HL-60 (cell line): Measurements from ENCODE around the gene MIPOL1.

Experiments used
- CTCF ChIP-seq: IDR thresholded peaks from one replicate; pipeline ENCODE4 v1.5.1; 2011; ENCODE audit warnings: low read length, control low read depth, inconsistent platforms; ENCODE audit not compliant: insufficient read depth
- POLR2AphosphoS5 ChIP-seq: IDR thresholded peaks from 2 replicates; pipeline ENCODE4 v1.6.1; 2012; ENCODE audit warnings: low read depth
- REST ChIP-seq: IDR thresholded peaks from 2 replicates; pipeline ENCODE4 v1.6.1; 2012; ENCODE audit warnings: low read depth; ENCODE audit not compliant: insufficient replicate concordance

- TF ChIP-seq CTCF (no peak), REST (no peak), POLR2AphosphoS5 (no peak)
Measured at GRCh38 chr14:37194698-37195097, 3.0 kb upstream of the MIPOL1 start.
